Measurements from ENCODE around the gene FADS2. TPM values are rescaled to one million over a fixed set of nuclear protein-coding genes. Genes with fewer than 3 reads are reported as not detected.

FADS2 gene
- total RNA-seq, 4 donors from 2014 or later = 1.5 to 6.4 (median 4.0) TPM

DNA sequence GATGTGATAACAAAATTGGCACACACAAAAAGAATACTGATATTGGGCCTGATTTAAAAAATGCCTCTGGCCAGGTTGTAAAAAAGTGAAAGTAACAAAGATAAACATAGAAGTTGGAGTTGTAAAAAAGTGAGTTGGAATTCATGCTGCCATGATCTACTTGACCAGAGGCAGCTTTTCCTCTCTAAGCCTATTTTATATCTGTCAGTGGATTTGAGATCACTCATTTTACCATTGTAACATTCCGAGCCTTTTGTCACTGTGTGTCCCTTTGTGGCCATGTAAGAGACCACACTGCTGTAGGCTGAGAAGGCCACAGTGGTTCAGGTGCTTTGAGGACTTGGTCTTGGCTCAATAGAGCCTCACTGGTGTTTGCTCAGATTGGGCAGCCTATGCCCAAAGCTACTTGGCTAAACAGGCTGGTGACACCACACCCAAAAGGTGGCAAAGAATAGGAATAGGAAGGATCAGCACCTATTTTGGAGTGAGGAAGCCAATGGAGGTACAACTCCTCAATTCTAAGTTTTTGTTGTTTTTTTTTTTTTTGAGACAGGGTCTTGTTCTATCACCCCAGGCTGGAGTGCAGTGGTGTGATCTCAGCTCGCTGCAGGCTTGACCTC lies 28.3 kb upstream of the FADS2 start:
- ATAC-seq = no peak
- no peak overlapping the region for H3K4me3 ChIP-seq
- DNase-seq = no peak
- in situ Hi-C loops (cut with MboI; ENCODE audit: low sequenced_read_pairs in 4 of 4) = loop anchor here in 3 of 4 donors (5.0 to 25.0 kb wide), 6 partner anchors 95 to 513 kb away; partner anchors contain the start of gene FADS3 (in 1 of the 3)
- H3K9me3 ChIP-seq = no peaks in the 10 kb centered on the region
- no peaks in the 10 kb centered on the region for H3K27me3 ChIP-seq
- H3K4me1 ChIP-seq = peaks cover 4 to 9% of the 10 kb centered on the region in 2 donors
- TF ChIP-seq POLR2A (IDR thresholded peaks at IDR 0.05) = no peak
- no peak for TF ChIP-seq CTCF (IDR thresholded peaks at IDR 0.05 in 4 of 5, conservative IDR thresholded peaks at IDR 0.05 in 1 of 5)
- peaks cover 0 to 6% of the 10 kb centered on the region in 2 donors for H3K36me3 ChIP-seq
- intact Hi-C loops (cut with DNase I; ENCODE audit: low total_unique reads) = loop anchor here (5.0 kb wide), 1 partner anchor 73 kb away; no protein-coding TSS in a partner anchor
- H3K27ac ChIP-seq = no peak overlapping the region

- H3K4me3 ChIP-seq = no peak overlapping the region
- H3K9me3 ChIP-seq = no peaks in the 10 kb centered on the region
- H3K36me3 ChIP-seq = peaks cover 0 to 3% of the 10 kb centered on the region in 2 donors
- in situ Hi-C loops (cut with MboI; ENCODE audit: low sequenced_read_pairs in 4 of 4) = loop anchor here in 1 of 4 donors (10.0 kb wide), 1 partner anchor 284 kb away; no protein-coding TSS in a partner anchor
- DNase-seq (no peak), ATAC-seq (no peak)
- H3K27ac ChIP-seq = no peak overlapping the region
- intact Hi-C loops (cut with DNase I; ENCODE audit: low total_unique reads) = no loop called here
- no peaks in the 10 kb centered on the region for H3K27me3 ChIP-seq
- H3K4me1 ChIP-seq = peaks cover 4 to 9% of the 10 kb centered on the region in 2 donors
- TF ChIP-seq POLR2A (IDR thresholded peaks at IDR 0.05) = no peak
- TF ChIP-seq CTCF (IDR thresholded peaks at IDR 0.05 in 4 of 5, conservative IDR thresholded peaks at IDR 0.05 in 1 of 5) = no peak
Observed at GRCh38 chr11:61800331-61801281, 27.5 kb upstream of the FADS2 start.

DNA sequence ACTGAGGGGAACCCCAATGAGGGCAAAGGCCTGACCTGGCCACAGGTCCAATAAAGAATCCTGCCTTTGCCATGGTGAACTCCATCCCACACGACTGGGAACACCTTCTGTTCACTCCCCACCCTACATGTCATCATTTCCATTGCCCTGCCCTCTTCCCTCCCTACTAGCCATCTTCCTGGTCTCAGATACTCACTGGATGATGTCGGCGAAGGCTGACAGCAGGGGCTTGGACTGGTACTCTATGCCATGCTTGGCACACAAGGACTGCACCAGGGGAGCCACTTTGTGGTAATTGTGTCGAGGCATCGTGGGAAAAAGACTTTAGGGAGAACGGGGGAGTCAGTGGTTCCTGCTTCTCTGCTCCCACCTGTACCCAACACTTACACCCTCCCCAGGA lies 25.5 kb upstream of the FADS2 start:
- H3K4me3 ChIP-seq = no peak overlapping the region
- in situ Hi-C loops (cut with MboI; ENCODE audit: low sequenced_read_pairs in 4 of 4) = loop anchor here in 1 of 4 donors (10.0 kb wide), 1 partner anchor 282 kb away; no protein-coding TSS in a partner anchor
- no peaks in the 10 kb centered on the region for H3K36me3 ChIP-seq
- H3K27ac ChIP-seq = no peak overlapping the region
- DNase-seq (no peak), ATAC-seq (no peak)
- no peaks in the 10 kb centered on the region for H3K9me3 ChIP-seq
- peaks cover 1 to 3% of the 10 kb centered on the region in 2 donors for H3K4me1 ChIP-seq
- intact Hi-C loops (cut with DNase I; ENCODE audit: low total_unique reads) = no loop called here
- no peaks in the 10 kb centered on the region for H3K27me3 ChIP-seq
- no peak for TF ChIP-seq POLR2A (IDR thresholded peaks at IDR 0.05)

DNA sequence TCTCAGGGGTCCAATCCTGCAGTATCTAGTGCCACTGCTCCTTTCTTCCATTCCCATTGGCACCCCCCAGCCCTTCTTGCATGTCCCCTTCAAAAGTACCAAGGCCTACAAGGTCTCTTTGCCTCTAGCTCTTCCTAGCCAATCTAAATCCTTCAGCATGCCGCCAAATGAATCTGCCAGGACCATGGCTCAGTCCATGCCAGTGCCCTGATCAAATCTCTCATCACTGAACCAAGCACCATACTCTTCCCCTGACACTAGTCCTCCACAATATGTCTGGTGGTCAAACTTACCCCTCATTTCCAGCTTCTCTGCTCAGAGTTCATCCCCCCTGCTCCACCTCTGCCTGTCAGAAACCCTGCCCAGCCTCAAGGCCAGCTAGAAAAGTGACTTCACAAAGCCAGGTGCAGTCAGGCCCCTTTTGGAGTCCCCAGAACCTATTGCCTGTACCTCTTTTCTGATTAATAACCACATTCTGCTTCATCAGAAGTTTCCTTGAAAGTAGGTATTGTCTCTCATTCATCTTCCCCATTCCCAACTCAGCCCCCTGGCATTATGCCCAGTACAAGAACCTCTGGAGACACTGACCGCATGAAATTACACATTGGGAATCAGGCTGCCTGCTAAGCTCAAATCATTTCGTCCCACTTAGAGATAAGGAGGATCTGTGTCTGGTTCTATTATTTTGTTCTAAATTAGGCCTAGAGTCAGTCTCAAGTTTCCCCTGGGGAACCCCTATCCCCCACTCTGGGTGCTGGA lies 24.0 kb upstream of the FADS2 start:
- TF ChIP-seq CTCF (IDR thresholded peaks at IDR 0.05 in 4 of 5, conservative IDR thresholded peaks at IDR 0.05 in 1 of 5) (no peak), POLR2A (IDR thresholded peaks at IDR 0.05) (no peak)
- Histone ChIP-seq H3K4me1 (no peaks in the 10 kb centered on the region), H3K9me3 (no peaks in the 10 kb centered on the region), H3K27ac (no peak overlapping the region), H3K27me3 (no peaks in the 10 kb centered on the region), H3K4me3 (no peak overlapping the region), H3K36me3 (no peaks in the 10 kb centered on the region)
- DNase-seq (no peak), ATAC-seq (no peak)
- intact Hi-C loops (cut with DNase I; ENCODE audit: low total_unique reads) (no loop called here), in situ Hi-C loops (cut with MboI; ENCODE audit: low sequenced_read_pairs in 4 of 4) (loop anchor here in 1 of 4 donors (10.0 kb wide), 1 partner anchor 281 kb away; no protein-coding TSS in a partner anchor)

Data from gastrocnemius medialis (tissue), 4 donors.